ENCODE measurements around the gene C19orf85. TPM values are rescaled to one million over a fixed set of nuclear protein-coding genes. Genes with fewer than 3 reads are reported as not detected.
A peak's percentile ranks its signal among the peaks of the same experiment; 100 is the strongest.

C19orf85 gene
- total and polyA plus RNA-seq, 10 of the 15 experiments (the other 5 are each of a cell fraction or from before 2014, with no cell fraction given) = not detected

- DNase-seq (ENCODE audit: low read depth, low spot score) = peak; percentile 98
- RAD21 ChIA-PET (ENCODE audit: unreplicated experiment) = interaction anchor here (0.6 to 1.0 kb wide), 12 partner anchors 15 to 842 kb away, joined by 3 to 12 read pairs (median 3); partner anchors contain the start of genes NAT14, TMEM238 and ZNF628
- Histone ChIP-seq H3K4me3 (peak within 1 kb of the TSS; percentile 96), H2AFZ (ENCODE audit: control insufficient read depth, low read depth, low read length) (peak within 1 kb of the TSS; percentile 95), H3K36me3 (ENCODE audit: control insufficient read depth in 2 of 2, insufficient read depth in 2 of 2, low read length in 1 of 2) (no peaks in the 10 kb centered on the region; a peak in 1 of 4 replicates), H3K79me2 (ENCODE audit: control insufficient read depth, insufficient read depth, low read length) (peaks cover 9% of the 10 kb centered on the region), H3K27me3 (replicated peaks in 1 of 2; ENCODE audit: control insufficient read depth in 2 of 2, insufficient read depth in 2 of 2, low read length in 1 of 2) (no peaks in the 10 kb centered on the region), H3K4me2 (ENCODE audit: control insufficient read depth, insufficient read depth) (peak within 1 kb of the TSS; percentile 75), H4K20me1 (ENCODE audit: control insufficient read depth, insufficient read depth) (no peaks in the 10 kb centered on the region; the same call in 1 of the 2 replicates), H3K9me3 (replicated peaks; ENCODE audit: control insufficient read depth, insufficient read depth, low read length) (no peaks in the 10 kb centered on the region), H3K9ac (ENCODE audit: control insufficient read depth, insufficient read depth, low read length) (peak within 1 kb of the TSS; percentile 97), H3K4me1 (ENCODE audit: control insufficient read depth, insufficient read depth, low read length) (no peaks in the 10 kb centered on the region), H3K27ac (ENCODE audit: control insufficient read depth, insufficient read depth) (peak within 1 kb of the TSS; percentile 94)
- SMC1A ChIA-PET (ENCODE audit: uncharacterized antibody, unreplicated experiment) = interaction anchor here (0.6 to 1.1 kb wide), 8 partner anchors 15 to 1324 kb away, joined by 3 to 5 read pairs (median 3); partner anchors contain the start of genes NAT14 and ZNF628
- in situ Hi-C loops (cut with MboI) (no loop called here), intact Hi-C loops (cut with micrococcal nuclease; ENCODE audit: unreplicated experiment) (no loop called here)
- WGBS (ENCODE audit: insufficient coverage, insufficient replicate concordance, low lambda C conversion rate, missing lambda C conversion rate) = under 1% methylated on average over 54 of the region's 54 CpGs
- peak; percentile 99 for FAIRE-seq
- peak; percentile 99 for ATAC-seq
- POLR2A ChIA-PET = interaction anchor here (0.5 to 1.1 kb wide), 9 partner anchors 15 to 495 kb away, joined by 3 to 14 read pairs (median 3); partner anchors contain the start of genes FIZ1, KMT5C, UBE2S and ZNF628
- CTCF ChIA-PET = interaction anchor here (0.6 to 2.5 kb wide), 6 partner anchors 14 to 302 kb away, joined by 3 to 33 read pairs (median 3); partner anchors contain the start of gene NAT14
- BruUV-seq (replicated peaks) = no TSS peak
- TF ChIP-seq ZZZ3 (IDR thresholded peaks at IDR 0.05; ENCODE audit: control insufficient read depth, insufficient read length, low read depth) (no peak), MYB (IDR thresholded peaks at IDR 0.05; ENCODE audit: borderline replicate concordance, low read depth, low read length) (no peak), IRF4 (IDR thresholded peaks at IDR 0.05; ENCODE audit: low read depth, low read length) (no peak), MEF2B (IDR thresholded peaks at IDR 0.05; ENCODE audit: partially characterized antibody, poor library complexity, severe bottlenecking) (peak; percentile 85), RAD51 (IDR thresholded peaks at IDR 0.05) (peak; percentile 93), YY1 (IDR thresholded peaks at IDR 0.05; ENCODE audit: low read depth, low read length) (peak; percentile 34; the same call in 1 of the 2 replicates), ATF7 (IDR thresholded peaks at IDR 0.05; ENCODE audit: low read depth) (0 out of 2 replicates have a peak, but pooled peaks have one; percentile 21), CREM (IDR thresholded peaks at IDR 0.05; ENCODE audit: low read depth) (peak; percentile 75), FOXM1 (IDR thresholded peaks at IDR 0.05; ENCODE audit: low read depth, low read length) (no peak), BCL11A (IDR thresholded peaks at IDR 0.05; ENCODE audit: low read depth, low read length) (no peak), HDAC2 (IDR thresholded peaks at IDR 0.05) (no peak), EZH2 (IDR thresholded peaks at IDR 0.05; ENCODE audit: borderline replicate concordance, control insufficient read depth, low read depth, low read length) (no peak), REST (IDR thresholded peaks at IDR 0.05; ENCODE audit: low read depth, low read length) (no peak), POLR2A (IDR thresholded peaks at IDR 0.05; ENCODE audit: low read depth, low read length) (peak; percentile 96), PML (IDR thresholded peaks at IDR 0.05; ENCODE audit: low read length) (no peak), SMC3 (IDR thresholded peaks at IDR 0.05; ENCODE audit: borderline replicate concordance, low read length) (no peak), BMI1 (IDR thresholded peaks at IDR 0.05; ENCODE audit: borderline replicate concordance) (no peak), KDM1A (IDR thresholded peaks at IDR 0.05; ENCODE audit: borderline replicate concordance) (no peak)
- TF ChIP-seq, protein P1, sequence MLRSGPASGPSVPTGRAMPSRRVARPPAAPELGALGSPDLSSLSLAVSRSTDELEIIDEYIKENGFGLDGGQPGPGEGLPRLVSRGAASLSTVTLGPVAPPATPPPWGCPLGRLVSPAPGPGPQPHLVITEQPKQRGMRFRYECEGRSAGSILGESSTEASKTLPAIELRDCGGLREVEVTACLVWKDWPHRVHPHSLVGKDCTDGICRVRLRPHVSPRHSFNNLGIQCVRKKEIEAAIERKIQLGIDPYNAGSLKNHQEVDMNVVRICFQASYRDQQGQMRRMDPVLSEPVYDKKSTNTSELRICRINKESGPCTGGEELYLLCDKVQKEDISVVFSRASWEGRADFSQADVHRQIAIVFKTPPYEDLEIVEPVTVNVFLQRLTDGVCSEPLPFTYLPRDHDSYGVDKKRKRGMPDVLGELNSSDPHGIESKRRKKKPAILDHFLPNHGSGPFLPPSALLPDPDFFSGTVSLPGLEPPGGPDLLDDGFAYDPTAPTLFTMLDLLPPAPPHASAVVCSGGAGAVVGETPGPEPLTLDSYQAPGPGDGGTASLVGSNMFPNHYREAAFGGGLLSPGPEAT (IDR thresholded peaks at IDR 0.05; ENCODE audit: low read depth) = 0 out of 2 replicates have a peak, but pooled peaks have one; percentile 13
Measured at GRCh38 chr19:55461259-55461973, 3.1 kb downstream of the C19orf85 start, which contains the start of gene ISOC2. TSS of gene ISOC2 (minus strand) at chr19:55461642. CDS start at chr19:55456486, 5,156 bp downstream.

Measured in GM12878 (cell line).